NCI-H128 (cell line): Measurements from ENCODE around the gene MCF2L2.
A peak's percentile ranks its signal among the peaks of the same experiment; 100 is the strongest.

Experiments
- DNase-seq: peaks from one replicate; lab custom pipeline; 2025; ENCODE audit not compliant: unreplicated experiment; lab: John Stamatoyannopoulos, UW

The MCF2L2 gene

DNA sequence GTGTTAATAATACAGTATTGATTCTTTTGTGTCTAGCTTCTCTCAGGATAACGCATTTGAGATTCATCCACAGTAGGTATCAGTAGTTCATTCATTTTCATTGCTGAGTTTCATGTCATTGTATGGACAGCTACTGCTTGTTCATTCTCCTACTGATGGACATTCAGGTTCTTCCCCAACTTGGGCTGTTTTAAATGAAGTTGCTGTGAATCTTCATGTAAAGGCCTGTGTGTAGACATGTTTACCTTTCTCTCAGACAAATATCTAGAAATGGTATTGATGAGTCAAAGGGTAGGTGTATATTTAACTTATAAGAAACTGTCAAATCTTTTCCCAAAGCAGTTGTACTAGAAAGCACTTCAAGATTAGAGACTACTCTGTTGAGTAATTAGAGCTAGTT lies 26.7 kb downstream of the MCF2L2 start:
- DNase-seq: no peak

DNA sequence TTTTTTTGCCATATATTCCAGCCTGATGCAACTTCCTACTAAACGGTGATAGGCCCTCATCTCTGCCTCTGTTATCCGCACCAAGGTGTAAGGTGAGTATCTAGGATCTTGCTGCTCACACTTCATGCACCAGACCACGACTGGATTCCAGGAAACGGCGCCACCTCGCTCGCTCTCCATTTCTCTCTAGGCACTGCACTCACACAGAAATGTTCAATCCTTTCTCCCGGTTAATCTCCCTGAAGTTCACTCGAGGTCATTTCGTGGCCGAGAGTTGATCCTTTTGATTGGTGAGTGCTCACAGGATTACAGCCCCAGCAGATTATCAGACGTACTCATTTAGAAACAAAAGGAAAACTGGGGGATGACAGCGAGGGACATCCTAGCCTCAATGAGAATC lies 28.1 kb downstream of the MCF2L2 start:
- DNase-seq: no peak

DNA sequence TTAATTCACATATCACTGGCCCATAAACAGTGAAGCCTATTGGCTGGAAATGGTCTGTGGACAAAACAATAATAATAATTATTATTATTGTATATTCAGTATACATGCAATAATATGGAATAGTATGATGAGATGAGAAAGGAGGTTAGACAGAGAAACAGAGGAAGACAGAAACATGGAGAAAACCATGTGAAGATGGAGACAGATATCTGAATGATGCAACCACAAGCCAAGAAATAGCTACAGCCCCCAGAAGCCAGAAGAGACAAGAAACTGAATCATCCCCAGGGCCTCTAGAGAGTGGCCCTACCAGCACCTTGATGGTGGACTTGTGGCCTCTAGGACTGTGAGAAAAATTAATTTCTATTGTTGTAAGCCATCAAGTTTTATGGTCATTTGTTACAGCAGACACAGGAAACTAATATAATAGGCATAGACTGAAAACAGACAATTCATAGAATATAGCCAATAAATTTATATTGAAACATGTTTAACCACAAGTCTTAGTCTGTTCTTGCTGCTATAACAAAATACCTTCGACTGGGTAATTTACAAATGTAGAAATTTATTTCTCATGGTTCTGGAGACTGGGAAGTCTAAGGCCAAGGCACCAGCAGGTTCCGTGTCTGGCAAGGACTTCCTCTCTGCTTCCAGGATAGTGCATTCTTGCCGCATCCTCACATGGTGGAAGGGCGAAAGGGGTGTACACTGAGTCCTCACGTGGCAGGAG lies 31.6 kb downstream of the MCF2L2 start:
- DNase-seq: no peak

DNA sequence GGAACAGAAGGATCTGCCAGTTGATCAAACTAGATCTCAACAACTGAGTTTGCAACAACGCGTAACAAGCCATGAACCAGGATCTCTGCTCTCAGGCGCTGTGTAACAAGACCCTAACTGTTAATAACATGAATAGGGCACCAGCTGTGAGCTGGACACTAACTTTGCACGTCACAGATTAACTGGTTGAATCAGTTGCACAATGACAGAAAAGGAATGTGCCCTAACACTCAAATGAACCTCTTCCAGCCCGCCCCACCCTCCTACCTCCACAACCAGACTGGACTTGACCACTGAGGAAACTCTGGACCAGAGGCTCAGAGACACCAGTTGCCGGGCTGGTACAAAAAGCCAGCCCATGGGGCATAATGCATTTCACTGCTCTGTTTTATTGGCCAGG lies 34.3 kb downstream of the MCF2L2 start:
- DNase-seq: no peak

DNA sequence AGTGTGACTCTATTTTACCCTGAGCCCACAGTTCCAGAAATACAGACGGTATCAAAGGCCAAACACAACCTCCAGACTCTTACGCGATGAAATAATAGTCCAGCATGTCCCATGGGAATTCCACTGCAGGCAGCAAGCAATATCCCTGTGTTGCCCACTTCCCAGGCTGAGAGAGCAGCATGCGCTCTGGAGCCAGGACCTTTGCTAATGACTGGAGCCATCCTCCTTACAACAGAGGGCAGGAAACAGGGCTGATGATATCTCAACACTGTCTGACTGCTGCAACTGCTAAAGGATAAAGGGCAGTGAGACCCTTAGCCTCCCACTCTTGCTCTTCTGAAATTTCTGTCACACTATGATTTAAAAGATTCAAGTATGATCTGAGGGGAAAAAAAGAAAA lies 34.8 kb downstream of the MCF2L2 start:
- no peak for DNase-seq

DNA sequence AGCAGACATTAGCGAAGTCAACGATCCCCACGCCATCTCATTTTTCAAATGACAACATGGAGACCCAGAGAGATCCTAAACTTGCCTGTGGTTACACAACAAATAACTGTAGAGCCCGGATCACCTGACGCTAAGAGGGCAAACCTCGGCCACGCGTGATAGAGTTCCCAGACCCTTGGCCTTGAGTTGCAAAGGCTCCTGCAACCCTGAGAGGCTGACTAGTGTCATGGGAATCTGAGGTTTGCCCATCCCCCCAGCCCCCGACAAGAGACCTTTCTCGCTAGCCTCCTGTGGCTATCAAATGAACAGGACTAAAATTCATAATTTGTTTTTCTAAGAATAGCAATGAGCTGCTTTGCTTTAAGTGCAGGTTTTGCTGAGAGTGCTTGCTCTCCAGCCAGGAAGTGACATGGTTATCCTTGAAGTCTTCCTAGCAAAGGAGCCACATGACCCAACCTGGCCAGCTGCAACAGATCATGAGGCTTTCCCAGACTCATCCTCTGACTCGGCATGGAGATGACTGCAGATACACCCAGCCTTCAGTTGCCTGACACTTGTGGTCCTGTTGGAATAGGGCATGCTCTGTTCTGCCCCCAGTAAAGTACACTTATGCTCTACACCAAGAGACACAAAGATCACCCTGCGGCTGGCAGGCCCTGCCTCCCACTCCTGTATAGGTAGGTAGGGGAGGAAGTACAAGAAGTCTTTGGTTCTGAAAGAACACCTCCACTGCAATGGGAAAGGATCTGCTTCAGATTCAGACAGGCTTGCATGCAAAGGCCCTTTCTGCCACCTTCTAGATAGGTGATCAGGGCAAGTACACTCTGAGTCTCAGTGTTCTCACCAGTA lies 36.0 kb downstream of the MCF2L2 start:
- no peak for DNase-seq

DNA sequence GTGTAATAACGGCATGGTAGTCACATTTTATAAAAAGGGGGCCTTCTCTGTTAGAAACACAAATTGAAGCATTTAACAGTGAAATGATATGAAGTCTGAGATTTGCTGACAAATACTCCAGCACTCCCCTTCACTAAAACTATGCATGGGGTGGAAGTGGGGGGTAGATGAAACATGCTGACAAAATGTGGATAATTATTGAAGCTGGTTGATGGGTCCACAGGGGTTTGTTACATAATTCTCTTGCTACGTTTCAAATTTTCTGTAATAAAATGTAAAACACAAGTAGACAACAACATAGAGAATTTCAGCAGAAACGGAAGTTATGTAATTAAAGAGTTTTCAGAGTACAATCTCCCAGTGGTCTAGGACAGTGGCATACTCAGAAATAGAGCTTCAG lies 37.0 kb downstream of the MCF2L2 start:
- no peak for DNase-seq

DNA sequence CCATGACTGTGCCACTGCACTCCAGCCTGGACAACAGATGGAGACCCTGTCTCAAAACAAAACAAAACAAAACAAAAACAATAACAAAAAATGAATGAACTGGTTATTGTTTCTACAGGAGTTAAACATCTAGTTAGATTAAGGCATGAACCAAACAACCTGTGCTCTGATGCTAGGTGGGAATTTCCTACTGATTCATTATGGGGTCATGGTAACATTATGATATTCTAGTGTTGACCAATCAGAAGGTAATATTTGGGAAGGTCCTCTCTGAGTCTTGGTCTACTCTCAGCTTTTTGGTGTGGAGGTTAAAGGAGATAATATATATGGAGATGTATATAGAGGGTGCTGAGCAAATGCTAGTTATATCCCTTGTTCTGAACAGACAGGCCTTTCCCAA lies 37.6 kb downstream of the MCF2L2 start:
- DNase-seq: no peak

DNA sequence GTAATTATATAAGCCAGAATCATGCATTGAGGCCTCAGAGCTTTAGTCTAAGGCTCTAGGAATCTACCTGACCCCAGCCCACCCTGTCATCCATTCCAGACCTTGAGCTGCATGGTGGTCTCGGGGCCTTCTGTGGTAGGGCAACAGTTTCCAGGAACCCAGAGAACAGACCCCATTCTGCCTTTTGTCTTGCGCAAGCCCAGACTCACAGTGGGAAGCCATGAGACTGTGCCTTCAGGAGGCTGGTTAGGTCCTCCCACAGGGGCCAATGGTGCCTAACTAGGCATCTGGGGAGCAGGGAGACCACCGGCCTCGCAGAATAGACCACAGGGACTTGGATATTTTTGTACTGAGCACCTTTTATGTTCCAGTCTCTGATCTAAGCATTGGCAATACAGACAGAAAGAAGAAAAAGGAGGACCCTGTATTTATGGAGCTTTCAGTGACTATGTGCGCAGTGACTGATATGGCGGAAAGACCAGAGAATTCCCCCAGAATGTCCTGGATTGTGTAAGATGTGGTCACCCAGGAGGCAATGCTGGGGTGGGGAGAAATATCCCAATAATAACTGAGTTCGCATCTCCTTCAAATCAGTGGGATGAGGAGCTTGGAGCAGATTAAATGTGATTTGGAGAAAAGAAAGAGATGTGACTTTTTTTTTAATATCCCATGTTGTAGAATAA lies 40.1 kb downstream of the MCF2L2 start:
- no peak for DNase-seq

DNA sequence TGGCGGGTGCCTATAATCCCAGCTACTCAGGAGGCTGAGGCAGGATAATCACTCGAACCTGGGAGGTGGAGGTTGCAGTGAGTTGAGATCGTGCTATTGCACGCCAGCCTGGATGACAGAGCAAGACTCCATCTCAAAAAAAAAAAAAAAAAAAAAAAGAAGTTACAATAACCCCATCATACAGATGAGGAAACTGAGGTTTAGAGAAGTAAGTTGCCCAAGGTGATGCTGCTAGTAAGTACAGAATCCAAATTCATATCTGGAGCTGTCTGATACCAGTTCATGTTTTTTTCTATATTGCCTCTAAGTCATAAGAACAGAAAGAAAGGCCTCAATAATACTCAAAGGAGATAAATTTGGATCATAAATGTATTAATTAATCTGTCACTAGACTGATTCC lies 40.6 kb downstream of the MCF2L2 start:
- DNase-seq: no peak

DNA sequence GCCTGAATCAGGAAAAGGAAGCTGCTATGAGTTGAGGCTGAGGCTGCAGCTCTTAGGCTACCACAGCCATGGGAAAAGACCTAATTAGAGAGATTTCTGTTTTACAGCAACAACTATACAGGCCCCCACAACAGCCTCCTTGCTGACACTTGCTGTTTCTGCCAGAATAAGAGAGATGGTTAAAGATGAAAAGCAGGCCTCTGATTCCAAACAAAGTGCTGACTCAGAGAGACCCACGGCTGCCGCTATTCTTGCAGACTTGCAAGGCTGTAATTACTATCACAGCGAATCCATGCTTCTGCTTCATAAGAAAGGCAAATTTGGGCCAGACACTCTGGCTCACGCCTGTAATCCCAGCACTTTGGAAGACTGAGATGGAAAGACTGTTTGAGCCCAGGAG lies 41.8 kb downstream of the MCF2L2 start:
- DNase-seq: no peak

DNA sequence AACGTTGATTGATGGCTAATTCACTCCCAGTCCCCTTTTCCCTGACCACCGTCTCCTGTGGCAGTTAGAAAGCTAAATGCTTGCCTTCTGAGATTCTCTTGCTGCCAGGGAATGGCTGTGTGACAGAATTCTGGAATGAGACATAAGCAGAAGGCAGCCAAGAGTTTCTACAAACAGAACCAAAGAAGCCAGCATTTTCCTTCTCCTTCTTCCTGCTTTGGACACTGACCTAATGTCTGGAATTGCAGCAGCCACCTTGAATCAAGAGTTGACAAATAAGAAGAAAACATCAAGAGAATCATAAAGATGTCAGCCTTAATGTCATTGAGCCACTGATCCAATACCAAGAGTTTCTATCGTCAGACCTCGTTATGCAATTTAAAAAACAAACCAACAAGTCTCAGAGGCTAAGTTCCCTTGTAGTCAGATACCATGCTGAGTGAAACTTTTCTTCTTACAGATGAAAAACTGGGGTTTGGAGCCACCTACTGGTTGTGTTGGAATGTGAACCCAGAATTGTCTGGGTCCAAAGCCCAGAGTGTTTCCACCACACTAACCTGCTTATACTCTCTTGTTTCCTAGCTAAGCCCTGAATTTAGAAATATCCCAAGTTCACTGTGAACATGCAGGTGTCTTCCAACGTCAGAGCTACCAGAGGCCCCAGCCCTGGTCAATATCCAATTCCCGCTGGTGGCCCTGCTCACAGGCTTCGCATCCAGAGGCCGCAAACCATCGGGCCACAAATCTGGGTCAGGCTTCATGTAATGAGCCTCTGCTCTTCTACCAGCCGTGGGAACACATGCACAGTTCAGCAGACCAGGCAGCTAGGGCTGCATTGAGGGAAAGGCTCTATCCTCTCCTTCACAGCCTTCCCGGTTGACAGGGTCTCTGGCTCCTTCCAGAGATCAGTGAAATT lies 42.5 kb downstream of the MCF2L2 start:
- DNase-seq: peak; percentile 32

DNA sequence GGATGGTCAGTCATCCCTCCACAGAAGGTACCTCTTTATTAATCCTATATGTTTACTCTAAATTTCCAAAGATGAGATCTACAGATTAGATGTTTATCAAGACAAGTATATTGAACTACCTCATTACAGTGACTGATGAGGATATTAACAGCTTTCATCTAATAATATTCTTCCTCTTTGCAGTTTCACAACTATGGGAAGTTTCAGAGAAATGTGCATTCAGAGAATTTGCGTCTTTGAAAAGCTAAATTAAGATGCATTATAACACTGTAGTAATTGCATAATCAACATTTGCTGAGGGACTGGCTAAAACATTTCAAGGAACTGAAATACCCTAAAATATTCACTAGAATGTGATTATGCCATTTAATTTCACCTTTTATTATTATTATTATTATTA lies 46.7 kb downstream of the MCF2L2 start:
- no peak for DNase-seq

DNA sequence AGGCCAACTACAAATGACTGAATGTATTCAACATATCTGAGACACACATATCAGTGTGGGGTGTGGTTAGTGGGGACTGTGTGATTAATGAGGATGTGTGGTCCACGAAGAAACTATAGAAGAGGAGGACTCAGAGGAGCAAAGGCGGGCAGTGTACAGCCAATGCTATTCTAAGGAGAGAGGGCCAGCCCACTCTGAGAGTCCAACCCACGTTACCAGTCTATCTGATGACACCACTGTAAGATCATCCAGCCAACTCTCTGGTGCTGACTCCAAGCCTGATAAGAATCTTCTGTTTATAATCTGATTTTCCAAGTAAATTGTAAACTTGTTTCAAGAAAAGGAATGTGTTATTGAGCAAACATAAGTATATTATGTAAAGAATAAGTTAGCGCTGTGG lies 47.2 kb downstream of the MCF2L2 start:
- no peak for DNase-seq

DNA sequence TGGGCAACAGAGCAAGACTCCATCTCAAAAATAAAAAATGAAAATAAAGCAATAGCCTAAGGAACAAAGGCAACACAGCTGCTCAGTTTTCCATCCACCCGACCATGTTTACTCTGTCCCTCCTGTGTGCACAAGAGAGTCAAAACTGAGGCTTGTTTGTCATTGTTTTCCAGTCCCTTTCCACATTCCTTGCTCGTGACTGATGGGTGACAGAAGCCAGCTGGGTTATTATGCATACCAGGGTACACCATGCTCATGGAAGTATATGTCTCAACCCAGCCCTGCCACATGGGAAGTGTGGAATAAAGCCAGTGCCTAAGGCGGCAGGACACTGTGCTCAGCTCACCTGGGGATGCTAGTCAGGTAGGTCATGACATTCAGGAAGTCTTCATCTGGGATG lies 49.5 kb downstream of the MCF2L2 start:
- no peak for DNase-seq

DNA sequence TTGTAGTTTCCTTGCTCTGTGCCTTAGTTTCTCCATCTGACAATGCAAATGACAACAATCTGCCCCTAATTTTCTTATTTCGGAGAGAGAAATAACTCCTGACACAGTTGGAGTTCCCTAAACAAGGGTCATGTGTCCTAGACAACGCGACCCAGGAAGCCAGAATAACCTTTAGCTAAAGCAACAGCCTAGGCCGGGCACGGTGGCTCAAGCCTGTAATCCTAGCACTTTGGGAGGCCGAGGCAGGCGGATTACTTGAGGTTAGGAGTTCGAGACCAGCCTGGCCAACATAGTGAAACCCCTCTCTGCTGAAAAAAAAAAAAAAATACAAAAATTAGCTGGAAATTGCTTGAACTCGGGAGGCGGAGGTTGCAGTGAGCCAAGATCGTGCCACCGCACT lies 49.9 kb downstream of the MCF2L2 start:
- no peak for DNase-seq

DNA sequence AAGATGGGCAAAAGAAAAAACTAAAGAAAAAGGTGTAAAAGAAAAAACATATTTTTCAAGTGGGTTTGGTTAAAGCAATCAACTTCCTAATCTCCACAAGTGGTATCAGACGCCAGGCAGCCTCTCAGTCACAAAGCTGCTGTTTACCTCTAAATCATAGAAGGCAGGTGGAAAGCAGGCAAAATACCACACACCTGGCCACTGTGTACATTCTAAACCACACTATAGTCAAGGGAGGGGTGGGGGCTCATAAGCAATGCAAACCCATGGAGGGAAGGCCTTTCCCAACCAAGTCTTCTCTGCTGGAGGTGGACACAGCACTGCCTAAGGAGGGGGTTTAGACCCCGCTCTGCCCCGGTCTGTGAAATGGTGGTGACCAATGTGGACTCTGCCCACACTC lies 50.4 kb downstream of the MCF2L2 start:
- DNase-seq: peak; percentile 59

DNA sequence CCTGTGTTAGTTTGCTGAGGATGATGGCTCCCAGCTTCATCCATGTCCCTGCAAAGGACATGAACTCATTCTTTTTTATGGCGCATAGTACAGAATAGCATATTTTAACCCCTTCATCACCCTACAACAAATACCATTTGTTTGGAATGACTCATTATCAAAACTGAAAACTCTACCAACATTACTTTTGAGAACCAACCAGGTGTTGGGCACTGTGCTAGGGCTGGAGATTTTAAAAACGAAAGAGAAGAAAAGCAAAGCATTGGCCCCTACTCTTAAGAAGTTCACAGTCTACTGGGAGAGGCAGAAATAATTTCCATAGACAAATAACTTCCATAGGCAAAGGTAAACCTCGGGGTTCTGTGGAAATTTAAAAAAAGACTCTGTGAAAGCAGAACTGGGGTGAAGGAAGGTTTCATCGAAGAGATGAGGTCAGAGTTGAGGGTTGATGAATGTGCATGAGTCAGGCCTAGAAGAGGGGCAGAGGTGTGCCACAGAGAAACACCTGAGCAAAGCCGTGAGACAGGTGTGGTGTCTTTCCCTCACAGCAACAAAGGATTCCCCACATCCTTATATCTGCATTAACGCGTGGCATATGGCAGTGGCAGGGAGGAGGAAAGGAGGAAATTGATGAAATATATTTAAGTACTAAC lies 51.0 kb downstream of the MCF2L2 start:
- DNase-seq: peak; percentile 36

DNA sequence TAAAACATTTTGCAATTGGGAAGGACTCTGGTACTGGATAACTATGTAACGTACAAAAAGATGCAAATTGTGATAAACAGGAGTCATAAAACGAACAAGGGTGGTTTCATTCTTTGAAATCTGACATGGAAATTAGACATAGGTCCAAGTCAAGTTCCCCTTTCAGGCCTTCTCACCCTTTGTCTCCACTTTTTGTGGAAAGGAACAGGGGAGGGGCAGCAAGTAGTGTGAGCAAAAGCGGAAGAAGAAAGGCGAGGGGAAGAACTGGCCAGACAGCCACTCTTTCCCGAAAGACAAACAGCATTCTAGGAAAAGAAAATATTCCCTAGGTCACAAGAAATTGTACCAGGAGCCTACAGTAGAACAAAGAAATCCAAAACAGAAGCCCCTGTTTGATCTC lies 52.6 kb downstream of the MCF2L2 start:
- DNase-seq: no peak

DNA sequence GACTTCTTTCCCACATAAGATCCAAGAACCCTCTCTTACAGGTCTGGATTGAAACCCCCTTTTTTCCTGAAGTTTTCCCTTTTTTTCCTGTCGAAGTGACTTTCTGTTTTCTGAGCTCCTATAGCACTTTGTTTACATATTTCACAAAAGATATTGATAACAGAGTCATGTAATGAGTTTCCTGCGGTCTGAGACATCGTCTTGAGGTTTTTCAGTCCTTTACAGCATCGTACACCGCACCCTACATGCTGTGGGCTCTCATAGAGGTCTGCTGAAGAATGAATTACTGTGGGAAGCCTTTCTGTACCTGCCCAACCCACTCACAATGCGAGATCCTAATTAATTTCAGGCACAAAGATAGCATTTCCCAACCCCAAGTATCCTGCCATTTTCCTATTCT lies 53.1 kb downstream of the MCF2L2 start:
- DNase-seq: no peak
